Activated T-cell treated with anti-CD3 and anti-CD28 coated beads for 1 hour (primary cell): ENCODE results near the gene MTHFSD.

Experiments used
- DNase-seq: peaks from one replicate; pipeline ENCODE4 v3.0.0-alpha.2; 2020; ENCODE audit warnings: low read depth

MTHFSD gene

DNA sequence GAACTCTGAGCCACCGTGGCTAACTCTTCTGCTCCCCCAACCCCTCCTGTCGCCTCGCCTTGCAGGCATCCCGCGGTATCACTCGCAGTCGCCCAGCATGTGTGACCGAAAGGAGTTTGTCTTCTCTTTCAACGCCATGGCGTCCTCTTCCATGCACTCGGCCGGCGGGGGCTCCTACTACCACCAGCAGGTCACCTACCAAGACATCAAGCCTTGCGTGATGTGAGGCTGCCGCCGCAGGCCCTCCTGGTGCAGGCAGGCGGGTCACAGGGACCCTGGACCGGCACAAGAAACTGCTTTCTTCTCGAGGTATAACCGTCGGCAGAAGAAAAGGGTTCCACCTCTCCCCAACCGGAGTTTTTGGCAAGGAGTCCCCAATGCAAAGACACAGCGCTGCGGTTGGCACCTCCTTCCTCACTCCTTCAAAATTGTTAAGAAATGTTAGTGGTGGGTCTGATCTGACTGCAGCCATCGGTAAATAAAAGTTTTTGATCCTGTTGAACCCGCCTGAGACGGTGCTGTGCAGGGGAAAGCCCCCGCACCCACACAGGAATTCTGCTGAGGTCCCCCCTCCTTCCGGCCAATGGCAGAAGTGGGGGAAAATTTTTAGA lies 42.1 kb downstream of the MTHFSD start:
- no peak for DNase-seq

DNA sequence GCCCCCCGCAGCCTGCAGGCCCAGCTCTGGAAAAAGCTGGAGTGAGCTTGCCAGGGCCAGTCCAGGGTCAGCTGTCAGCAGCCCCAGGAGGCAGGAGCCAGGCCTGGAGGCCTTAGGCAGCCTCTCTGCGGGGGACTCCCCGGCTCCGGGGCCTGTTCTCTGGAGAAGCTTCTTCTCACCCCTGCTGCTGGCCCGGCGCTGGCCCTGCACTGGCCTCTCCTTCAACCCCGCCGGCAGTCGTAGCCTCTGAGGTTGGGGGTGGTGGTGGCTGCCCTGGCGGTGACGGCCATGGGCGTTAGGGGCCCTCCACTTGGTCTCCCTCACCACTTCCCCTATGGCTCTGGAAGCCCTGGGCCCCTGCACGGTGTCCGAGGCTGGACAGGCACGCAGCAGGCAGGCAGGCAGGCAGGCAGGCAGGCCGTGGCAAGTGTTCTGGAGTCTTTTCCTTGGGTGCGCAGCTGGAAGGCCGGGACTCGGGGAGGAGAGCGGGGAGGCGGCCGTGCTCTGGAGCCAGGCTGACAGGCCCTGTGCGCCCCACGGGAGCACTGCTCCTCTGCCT lies 42.7 kb downstream of the MTHFSD start:
- no peak for DNase-seq

DNA sequence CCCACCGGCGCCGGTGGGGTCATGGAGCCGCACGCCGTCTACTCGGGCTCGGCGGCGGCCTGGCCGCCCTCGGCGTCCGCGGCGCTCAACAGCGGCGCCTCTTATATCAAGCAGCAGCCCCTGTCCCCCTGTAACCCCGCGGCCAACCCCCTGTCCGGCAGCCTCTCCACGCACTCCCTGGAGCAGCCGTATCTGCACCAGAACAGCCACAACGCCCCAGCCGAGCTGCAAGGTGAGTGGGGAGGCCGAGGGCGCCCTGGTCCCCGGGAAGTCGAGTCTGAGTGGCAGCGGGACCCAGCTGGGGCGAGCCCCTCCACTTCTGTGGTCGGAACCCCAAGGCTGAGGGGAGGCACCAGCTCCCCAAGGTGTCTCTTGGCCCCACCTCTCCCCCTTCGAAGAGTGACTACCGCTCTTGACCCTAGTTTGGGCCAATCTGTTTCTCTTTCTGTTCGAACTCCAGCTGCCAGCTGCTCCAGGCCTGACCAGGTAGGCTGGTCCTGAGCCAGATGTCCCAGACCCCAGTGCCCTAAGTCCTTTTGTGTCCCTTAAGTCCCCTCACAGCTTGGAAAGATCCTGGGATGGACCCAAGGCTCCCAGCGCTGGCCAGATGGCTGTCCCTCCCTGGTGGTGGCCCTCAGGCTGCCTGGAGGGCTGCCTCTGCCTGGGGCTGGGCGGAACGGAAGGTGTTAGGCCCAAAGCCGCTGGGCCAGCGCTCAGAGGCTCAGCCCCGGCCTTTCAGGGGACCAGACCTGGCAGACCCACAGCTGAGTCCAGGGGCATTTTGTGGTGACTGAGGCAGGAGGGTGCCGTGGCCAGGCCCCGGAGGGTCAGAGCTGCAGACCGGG lies 43.5 kb downstream of the MTHFSD start:
- DNase-seq: no peak

DNA sequence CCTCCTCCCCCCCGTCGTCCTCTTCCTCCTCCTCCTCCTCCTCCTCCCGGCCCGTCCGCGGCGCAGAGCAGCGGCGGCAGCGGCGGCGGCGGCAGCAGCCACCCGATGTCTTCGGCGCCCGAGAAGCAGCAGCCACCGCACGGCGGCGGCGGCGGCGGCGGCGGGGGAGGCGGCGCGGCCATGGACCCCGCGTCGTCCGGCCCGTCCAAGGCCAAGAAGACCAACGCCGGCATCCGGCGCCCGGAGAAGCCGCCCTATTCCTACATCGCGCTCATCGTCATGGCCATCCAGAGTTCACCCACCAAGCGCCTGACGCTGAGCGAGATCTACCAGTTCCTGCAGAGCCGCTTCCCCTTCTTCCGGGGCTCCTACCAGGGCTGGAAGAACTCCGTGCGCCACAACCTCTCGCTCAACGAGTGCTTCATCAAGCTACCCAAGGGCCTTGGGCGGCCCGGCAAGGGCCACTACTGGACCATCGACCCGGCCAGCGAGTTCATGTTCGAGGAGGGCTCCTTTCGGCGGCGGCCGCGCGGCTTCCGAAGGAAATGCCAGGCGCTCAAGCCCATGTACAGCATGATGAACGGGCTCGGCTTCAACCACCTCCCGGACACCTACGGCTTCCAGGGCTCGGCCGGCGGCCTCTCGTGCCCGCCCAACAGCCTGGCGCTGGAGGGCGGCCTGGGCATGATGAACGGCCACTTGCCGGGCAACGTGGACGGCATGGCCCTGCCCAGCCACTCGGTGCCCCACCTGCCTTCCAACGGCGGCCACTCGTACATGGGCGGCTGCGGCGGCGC lies 44.4 kb downstream of the MTHFSD start, which contains the start of gene FOXF1:
Gene FOXF1 (plus strand): TSS at position 63 of the 797 bp plus-strand sequence. CDS start 43 bp downstream, at position 106.
- DNase-seq: no peak

DNA sequence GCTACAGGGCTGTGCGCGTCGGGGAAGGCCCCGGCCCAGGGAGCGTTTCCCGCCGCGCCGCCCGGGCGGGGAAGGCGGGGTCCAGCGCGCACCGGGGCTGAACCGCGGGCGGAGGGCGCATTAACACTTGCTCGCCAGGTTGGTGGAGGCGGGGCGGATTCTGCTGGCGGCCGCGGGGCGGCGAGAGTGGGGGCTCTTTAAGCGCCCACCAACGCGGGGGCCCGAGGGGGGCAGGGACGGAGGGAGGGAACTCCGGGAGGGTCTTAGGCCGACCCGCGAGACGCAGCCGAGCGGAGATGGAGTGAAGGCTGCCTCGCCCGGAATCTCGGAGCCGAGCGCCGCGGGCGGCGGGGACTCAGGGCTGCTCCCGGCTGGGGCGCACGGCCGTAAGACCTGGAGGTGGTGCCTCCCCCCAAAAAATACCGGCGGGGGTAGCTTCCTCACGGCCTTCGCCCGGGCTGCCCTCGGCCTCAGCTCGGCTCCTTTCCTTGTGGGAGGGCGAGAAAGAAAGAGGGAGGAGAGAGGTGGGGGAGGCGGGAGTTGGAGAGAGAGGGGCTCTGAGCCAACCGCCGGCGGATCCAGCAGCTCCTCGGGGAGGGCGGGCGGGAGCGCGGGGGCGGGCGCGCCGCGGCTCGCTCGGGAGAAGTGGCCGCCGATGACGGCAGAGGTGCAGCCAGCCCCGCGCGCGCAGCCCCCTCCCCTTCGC lies 45.1 kb downstream of the MTHFSD start:
- no peak for DNase-seq

DNA sequence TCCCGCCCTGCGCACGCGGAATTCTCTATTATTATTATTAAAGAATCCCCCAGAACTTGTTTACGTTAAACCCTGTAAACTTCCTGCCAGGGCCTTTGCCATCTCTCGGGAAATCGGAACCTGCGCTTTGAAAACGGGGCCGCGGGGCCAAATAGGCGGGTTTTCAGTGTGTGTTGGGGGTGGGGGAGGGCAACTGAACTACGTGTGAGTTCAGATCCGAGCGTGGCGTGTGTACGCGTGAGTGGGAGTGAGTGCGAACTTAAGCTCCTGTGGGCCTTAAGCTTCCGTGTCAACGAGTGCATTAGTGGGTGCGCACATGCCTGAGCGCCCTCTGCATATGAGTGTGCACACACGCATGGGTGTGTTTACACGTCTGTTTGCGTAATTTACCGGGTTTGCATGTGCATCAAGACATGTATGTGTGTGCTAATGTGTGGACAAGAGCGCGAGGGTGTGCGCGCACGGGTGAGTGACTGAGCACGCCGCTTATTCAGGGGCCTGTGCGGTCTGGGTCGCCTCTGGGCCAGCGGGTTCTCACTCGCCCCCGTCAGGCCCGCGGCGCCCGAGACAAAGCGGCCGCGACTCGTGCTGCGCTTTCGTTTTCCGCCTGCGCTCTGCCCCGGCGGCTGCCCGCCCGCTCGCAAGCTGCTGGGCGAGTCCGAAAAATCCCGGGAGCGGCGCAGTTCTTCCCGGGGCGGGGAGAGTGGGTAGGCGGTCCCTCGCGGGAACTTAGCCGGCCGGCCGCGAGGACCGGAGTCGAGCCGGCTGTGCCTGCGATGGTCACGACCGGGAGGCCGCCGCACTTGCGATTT lies 45.9 kb downstream of the MTHFSD start:
- no peak for DNase-seq

DNA sequence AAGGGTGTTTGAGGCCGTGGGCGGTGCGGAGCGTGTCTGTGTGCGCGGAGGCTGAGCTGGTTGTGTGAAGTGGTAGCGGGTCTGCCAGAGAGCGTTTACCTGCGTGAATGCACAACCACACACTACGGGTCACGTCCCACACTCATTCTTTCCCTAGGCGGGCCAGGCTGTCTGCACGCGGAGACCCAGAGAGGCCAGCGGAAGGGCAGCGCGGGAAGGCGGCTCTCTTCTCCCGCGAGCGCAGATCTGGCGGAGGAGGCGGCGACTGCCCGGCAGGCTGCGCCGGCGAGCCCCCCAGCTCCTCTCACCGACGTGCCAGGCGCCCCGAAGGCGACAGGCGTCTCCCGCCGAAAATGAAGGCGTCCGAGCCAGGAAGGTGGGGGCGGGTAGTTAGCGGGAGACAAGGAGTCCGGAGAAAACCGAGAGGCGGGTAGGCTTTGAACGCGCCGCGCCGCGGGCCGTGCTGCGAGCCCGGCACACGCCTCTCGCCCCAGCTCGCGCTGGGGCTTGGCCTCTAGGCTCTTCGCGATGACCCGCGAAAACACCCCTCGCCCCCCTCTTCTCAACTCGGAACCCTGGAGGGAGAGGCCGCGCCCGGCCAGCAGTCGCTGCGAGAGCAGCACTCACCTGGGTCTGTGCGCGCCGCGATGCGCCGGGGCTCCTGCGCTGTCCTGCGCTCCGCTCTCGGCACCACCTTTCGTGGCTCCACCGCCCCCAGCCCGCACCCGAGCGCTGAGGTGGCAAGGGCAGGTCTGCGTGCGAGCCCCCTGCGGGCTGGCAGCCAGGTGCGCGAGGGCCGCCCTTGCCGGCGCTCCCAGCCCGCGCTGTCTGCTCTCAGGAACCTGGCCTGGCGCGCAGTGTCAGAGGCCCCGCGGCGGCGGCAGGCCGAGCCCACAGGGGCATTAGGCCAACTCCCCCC lies 46.7 kb downstream of the MTHFSD start:
- DNase-seq: no peak

DNA sequence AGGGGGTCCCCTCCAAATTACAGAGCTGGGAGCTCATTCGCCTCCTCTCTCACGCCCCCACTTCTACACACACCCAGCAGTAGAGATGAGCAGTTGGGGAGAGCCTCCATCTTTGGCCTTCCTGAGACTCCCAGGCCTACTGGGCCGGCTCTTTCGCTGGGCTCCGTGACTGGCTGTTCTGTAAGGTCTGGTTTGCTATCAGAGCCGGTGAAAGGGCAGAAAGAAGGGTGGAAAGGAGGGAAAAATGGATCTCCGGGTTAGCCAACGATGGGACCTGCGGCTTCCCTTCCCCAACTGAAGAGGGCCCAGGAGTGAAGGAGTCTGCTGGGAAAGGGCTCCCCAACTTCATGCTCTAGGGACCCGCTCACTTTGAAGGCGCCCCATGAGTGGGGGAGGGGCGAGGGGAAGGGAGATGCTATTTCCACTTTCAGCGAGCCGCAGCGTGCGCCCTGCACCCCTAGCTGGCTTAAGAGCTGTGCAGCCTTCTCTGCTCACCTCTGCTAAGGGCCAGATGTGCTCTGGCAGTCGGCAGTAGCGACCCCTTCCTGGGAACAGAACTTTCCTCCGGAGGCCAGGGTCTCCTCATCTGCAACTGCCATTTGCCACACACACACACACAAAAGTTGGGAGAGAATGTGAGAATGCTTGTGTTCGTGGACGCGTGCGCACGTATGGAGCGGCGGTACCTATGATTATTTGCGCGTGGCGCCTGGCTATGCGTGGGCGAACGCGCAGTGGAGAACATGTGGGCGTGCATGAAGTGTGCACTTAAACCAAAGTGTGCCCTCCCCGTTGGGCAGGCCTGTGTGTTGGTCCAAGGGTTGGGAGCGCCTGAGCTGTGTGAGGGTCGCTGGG lies 47.6 kb downstream of the MTHFSD start:
- no peak for DNase-seq

DNA sequence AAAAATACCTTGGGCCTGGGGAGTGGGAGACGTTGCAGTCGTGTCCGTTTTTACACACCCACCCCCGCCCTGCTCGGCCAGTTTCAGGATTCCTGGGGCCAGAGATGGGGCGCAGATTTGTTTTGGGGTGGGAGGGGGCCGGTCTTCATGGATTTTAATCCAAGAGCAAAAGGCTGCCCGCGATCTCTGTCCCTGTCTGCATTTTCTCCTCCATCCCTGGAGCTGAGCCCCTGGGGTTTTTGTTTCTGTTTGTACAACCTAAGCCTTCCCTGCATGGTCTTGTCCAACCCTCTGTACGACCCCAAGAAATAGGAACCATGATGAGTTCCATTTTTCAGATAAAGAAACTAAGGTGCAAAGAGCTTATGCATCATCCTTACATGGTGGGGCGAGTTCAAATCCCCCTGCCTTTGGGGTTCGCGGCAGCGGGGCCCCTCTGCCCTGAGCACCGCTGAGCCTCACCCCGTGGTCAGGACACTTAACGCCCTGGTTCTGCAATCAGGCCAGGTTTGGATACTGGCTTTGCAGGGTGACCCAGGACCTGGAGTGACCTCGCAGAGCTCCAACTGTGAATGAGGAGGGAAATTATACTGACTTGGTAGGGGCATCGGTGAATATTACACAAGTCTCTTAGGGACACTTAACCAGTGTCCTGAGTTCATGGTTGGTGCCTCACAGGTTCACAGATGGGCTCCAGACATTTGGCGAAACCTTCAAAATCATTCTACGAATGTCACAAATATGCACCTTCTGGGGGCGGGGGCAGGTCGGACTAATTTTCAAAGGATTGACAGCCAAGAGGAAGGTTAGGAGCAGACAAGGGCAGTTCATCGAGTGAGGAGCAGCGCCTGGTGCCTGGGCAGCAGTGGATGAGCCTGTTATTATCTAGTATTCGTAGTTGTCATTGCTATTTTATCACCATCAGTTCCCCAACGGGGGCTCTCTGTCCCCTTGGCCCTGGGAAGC lies 48.9 kb downstream of the MTHFSD start:
- no peak for DNase-seq

DNA sequence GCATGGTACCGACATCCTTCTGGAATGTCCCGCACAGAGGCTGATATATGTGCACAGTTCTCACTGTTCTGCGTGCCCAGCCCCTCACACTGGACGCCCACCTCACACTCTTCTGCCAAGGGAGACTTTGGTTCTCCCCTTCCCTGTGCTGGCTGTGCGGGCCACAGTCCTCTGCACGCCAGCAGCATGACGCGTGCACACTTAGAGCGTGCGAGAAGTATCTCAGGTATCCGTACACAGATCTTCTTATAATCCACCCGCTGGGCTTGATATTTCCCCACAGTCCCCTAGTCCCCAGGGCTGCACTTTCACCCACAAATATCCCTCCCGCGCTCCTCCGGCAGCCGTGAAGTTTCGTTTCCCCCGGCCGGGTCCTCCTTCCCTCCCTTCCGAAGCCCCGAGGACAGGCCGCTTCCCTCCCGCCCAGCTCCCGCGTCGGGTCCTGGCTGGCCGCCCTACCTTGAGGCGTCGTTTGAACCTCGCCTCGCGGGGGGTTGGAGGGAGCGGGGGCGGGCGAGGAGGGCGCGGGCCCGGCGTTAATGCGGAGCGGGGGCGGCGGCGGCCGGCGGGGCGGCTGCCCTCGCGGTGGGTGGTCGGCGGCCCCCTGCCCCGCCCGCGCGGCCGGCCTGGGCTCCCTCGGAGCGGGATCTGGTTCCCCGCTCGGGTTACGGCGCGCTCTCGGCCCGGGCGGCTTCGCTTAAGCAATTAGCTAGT lies 49.7 kb downstream of the MTHFSD start:
- no peak for DNase-seq

DNA sequence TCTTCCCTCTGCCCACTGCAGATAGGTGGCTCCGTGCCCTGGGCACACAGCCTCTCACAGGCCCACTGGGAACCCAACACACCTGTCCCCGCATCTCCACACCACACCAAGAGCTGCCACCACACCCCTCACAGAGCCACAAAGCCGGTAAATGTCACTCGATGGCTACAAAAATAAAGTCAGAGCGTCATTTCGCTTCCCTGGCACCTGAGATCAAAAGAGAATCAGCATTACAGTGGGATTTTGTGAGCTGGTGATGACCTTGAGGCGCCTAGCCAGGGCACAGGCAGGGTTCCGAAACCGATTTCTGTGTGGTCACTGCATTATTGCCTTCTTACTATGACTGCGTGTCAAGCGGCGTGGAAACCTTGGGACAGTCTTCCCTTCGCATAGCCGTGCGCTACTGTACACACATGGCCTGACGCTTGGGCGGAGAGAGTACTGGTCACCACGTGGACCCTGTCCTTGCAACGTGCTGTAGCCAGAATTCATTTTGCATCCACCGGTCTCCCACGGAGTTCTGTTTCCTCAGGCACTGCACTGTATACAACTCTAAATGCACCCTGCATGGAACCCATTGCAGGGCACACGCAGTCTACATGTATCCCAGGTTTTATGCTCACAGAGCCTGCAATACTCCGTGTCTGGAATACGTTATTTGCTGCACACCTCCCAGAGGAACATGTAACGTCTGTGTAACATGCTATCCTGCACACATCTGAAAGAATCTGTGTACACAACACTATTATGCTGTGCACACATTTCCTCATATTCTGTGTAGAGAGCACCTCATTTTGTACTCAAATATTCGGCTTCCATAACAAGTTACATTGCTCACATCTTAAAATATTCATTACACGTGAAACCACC lies 50.5 kb downstream of the MTHFSD start:
- no peak for DNase-seq

DNA sequence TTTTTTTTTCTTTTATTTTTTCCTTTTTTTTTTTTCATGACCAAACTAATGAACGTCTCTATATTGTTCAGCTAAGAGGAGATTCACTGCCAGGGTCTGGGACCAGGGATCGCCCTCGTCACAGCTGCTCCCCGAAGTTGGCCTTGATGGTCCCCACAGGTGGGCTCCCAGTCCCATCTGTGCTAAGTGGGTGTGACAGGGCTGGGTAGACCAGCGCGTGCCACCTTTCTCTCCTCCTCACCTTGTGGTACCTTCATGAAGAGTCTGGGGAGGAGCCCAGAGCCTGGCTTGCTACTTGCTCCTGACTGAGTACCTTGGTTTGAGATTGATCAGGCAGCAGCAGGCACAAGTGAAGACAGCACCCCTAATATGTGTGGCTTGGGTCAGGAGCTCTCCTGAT lies 51.2 kb downstream of the MTHFSD start:
- no peak for DNase-seq

DNA sequence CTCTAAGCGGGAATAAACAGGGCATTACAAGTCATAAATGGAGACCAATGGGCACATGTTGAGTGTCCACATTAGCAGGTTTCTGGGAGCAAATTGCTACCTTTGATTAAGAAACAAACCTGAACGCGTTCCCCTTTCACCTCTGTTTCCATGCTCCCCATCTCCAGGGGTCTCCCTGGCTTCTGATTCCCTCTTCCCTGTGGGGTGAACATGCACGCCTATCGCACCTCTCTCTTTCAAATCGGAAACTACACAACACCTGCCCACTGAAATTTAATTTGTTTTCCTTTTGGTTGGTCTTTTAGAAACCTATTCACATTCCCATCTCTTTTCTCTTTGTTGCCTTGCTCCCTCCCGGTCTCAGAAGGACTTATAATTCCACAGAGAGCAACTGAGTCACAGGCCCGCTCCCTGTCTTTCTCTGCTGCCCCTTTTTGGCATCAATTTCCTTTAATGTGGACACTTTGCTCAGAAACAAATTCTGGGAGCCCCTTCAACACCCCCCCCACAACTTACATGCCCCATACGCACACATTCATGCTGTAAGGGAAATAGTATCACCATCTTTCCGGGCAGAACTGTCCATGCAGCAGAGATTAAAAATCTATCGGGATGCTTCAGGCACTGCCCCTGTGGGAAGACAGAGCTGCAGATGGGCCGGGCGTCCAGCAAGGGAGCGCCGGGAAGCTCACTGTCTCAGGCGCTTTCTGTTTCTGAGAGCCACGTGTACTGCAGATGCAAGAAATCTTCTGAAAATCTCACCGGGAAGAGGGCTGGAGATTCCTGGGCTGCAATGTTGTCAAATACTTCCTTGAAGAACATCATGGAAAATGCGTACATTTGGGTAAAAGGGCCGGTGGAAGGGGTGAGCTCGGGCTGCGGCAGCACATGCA lies 51.9 kb downstream of the MTHFSD start:
- DNase-seq: no peak

DNA sequence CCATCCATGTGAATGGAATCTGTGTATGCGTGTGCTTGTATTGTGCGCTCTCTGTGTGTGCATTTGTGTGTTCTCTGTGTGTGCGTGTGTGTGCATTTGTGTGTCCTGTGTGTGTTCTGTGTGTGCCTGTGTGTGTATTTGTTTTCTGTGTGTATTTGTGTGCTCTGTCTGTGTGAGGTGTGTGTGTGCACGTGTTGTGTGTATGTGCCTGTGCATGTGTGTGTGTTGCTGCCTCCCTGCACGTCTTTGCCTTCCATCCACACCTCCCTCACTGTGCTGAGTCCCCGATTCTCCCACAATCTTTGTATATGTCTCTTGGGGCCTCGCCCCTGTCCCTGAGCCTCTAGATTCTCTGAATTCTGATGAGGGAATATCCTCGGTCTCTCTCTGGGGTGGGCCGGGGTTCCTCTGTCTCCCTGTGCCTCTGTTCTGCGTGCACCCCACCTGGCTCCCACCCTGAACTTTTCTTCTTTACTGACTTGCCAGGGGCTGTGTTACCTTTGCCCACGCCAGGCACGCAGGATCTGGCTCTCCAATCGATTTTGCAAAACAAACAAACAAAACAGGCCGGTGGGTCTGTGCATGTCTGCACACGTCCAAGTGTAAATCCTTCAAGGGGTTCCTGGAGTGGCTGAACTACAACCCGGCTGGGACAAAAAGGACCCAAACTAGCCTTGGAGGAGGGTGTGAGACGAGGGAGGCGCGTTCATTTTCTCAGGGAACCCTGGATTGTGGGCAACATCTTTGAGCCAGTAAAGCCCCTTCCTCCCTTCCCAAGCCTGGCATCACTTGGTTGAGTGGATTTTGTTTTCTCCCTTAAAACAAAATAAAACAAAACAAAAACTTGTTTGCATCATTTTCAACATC lies 52.8 kb downstream of the MTHFSD start:
- DNase-seq: no peak
